HG03095 (cell line): Measurements from ENCODE around the gene ICOS.
"Not testable (repeated sequence)": the region's sequence is repeated elsewhere in the genome, so short reads cannot be mapped to it uniquely, and the experiment has no call there.

Experiments used
- ATAC-seq: cut with Tn5 transposase; IDR thresholded peaks from one replicate; pipeline ENCODE4 v1.9.1; 2021; ENCODE audit warnings: moderate library complexity; ENCODE audit not compliant: unreplicated experiment

The ICOS gene

DNA sequence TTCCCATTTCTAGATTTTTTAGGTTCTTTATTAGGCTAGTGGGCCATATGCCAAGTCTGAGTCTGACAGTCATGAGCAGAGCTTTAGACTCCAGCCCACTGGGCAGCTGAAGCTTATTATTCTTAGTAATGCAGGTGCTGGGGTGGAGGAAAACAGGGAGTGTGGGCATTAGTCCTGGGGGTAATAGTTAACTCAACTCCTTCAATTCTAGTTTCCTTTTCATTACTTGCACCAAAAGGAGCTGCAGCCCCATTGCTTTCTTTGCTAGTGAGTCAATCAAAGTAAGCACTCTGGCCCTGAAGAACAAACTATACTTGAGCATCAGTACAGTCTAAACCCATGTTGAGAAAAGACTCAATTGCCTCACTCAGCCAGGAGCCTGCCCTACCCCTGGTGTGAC is 35.5 kb downstream of the ICOS start:
- ATAC-seq = no peak

DNA sequence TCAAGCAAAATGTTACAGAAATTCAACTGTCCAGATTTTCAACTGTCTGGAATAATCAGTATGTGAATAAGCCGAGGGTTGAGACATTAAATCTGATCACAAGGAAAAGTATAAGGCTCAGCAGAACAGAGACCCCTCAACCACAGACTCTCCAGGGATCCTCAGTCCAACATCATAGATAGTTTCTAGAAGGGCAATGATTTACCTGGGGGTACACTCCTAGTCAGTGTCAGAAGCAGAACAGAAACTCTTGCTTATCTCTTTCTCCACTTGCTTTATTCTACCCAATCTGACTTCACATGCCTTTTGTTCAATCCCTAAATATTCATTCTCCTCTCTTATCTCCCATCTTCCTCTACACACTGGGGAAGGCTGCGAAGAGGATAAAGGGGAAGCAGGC is 36.4 kb downstream of the ICOS start:
- peak; percentile 76 for ATAC-seq

GRCh38 chr2:203973676-203974075 is 37.1 kb downstream of the ICOS start:
- ATAC-seq = no peak

- no peak for ATAC-seq
Measured at GRCh38 chr2:203975912-203976311, 39.3 kb downstream of the ICOS start.

DNA sequence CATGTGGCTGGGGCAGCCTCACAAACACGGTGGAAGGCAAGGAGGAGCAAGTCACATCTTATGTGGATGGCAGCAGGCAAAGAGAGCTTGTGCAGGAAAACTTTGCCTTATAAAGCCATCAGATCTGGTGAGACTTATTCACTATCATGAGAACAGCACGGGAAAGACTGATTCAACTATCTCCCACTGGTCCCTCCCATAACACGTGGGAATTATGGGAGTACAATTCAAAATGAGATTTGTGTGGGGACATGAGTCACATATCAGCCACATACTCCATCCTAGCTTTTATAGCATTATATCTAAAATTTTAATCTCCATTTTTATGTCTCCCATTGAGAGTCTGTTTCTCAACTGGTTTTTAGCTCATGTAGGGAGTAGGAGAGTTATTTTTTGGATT is 45.7 kb downstream of the ICOS start:
- no peak for ATAC-seq

DNA sequence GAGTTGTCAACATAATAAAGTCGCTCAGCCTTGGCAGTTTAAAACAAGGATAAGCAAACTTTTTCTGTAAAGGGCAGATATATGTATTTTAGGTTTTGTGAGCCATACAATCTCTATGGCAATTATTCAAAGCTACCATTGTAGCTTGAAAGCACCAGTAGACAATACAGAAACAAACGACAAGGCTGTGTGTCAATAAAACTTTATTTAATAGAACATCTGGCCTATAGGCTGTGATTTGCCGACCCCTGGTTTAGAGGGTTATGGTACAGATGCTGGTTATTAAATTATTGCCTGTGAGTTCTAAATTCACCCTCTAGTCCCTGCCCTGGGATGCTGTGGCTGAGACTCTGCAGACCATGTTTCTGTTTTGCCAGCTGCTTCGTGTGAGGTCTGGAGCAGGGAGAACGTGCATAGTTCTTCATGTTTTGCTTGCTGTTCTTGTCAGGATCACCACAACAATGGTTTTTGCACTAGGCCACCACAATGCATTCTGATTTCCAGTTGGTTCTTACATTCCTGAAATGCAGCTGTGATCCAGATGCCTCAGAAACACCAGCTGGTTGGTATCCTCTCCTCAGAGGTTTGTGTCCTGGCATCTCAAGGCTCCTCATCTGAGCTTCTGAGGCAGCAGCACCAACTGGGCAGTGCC is 46.6 kb downstream of the ICOS start:
- no peak for ATAC-seq

GRCh38 chr2:203985978-203986377 is 49.4 kb downstream of the ICOS start:
- not testable (repeated sequence) for ATAC-seq

DNA sequence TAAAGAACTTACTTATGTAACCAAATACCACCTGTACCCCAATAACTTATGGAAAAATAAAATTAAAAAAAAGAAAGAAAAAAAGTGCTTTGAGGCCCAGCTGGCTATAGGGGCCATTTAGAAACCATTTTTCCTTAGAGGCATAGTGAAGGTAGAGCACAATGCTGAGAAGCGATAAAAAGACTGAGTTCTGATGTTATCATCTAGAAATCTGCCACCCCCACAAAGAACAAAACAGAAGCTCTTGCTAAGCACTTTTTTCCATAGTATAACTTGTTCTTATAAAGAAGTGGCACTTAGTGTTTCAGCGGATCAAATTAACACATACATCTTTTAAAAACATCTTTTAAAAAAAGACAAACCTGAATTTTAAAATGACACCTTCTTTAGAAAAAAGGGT is 51.4 kb downstream of the ICOS start:
- no peak for ATAC-seq

- ATAC-seq = no peak
Measured at GRCh38 chr2:203988500-203989260, 52.1 kb downstream of the ICOS start.

- no peak for ATAC-seq
Measured at GRCh38 chr2:203989521-203989920, 53.0 kb downstream of the ICOS start.

- ATAC-seq = no peak
Measured at GRCh38 chr2:203992509-203992908, 55.9 kb downstream of the ICOS start.

- no peak for ATAC-seq
Measured at GRCh38 chr2:203993011-203993410, 56.4 kb downstream of the ICOS start.

DNA sequence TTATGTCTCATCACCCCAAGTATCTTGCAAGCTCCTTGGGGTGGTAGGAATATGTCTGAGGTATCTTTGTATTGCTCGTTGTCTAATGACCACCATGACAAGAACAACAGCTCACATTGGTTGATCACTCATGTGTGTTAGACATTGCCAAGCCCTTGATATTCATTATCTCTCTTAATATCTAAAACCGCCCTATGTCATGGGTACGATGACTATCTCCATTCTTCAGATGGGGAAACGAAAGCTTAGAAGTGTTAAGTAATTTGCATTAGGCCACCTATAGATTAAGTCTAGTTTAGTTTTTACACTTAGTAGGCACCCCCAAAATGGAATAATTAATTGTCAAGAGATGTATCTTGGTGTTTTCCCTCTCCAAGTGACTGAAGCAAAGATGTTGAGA is 57.0 kb downstream of the ICOS start:
- ATAC-seq = no peak

DNA sequence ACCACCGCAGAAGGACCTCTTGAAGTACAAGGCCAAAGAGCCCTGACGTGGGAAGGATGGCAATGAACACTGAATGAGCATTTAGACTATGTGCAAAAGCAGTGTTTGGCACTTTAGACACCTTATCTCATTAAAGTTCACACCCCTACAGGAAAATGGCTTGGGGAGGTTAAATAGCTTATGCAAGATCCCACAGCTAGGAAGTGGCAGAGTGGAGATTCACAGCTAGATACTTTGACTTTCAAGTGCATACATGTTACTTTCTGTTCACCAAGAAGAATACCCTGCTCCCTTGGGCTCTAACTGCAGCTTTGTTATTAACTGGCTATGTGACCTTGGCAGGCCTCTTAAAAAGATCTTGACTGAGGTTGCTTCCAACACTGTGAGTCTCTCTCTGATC is 58.2 kb downstream of the ICOS start:
- no peak for ATAC-seq

- no peak for ATAC-seq
Measured at GRCh38 chr2:203996692-203997091, 60.1 kb downstream of the ICOS start.

GRCh38 chr2:203997481-203997880 is 60.9 kb downstream of the ICOS start:
- ATAC-seq = no peak

DNA sequence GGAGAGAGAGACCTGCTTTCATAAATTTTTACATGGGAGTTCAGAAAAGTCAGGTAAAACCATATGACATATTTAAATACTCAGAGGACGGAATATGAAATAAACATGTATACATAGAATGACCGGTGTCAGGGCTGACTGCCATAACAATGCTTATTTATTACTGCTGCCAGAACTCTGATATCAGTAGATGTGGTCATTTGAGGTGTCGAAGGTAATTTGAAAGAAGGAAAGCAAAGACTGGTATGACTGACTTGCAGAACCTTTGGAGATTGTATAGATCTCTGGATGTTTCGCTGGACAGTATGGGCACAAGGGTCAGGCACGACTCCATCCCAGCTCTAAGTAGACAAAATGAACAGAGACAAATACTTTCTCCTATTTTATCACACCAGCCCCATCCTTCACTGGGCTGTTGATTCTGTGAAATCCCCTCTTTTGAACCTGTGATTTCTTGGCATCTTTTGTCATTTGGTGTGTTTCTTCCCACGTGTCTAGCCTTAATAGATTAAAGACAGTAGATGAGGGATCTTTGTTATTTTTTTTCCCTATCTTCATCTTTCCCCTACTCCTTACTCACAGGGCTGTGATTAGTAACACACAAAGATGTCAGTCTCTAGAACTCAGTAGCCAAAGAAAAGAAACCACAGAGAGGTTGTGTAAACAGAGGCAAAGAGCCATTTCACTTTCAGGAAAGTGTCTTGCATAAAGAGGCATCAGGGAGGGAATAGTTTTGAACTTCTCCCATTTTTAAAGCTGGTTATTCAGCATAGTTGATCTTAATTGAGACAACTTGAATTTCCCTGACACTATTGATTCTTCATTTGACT is 61.6 kb downstream of the ICOS start:
- no peak for ATAC-seq

DNA sequence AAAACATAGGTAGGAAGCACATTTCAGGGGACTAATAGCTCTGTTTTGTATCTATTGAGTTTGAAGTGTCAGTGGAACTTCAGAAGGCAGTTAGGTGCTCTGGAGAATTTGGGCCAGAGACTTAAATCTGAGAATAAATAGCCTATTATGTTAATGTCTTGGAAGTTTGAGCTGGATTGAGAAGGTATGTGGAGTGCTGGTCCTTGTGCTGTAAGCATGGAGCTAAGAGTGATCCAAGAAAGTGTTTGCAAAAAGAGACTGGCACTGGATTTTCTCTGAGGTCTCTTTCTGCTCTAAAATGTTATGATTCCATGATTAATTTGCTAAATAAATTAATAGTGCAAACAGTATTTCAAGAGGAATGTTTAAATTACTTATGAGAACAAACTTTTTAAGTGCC is 63.3 kb downstream of the ICOS start:
- no peak for ATAC-seq

DNA sequence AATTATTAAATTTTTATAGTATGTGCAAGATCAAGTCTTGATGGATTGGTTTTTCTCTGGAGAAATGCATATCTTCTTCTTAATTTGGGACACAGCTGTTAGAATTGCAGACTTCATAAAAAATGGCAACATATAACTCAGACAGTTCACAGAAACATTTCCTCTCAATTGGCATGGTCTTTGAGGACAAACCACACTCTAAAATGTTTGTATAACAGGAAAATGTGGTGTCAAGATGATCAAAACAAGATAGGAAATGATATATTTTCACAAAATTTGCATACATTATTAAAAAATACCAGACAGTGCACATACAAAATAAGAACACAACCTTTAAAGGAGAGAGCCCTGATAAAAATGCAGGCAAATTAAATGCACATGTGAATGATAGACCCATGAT is 63.9 kb downstream of the ICOS start:
- ATAC-seq = no peak

DNA sequence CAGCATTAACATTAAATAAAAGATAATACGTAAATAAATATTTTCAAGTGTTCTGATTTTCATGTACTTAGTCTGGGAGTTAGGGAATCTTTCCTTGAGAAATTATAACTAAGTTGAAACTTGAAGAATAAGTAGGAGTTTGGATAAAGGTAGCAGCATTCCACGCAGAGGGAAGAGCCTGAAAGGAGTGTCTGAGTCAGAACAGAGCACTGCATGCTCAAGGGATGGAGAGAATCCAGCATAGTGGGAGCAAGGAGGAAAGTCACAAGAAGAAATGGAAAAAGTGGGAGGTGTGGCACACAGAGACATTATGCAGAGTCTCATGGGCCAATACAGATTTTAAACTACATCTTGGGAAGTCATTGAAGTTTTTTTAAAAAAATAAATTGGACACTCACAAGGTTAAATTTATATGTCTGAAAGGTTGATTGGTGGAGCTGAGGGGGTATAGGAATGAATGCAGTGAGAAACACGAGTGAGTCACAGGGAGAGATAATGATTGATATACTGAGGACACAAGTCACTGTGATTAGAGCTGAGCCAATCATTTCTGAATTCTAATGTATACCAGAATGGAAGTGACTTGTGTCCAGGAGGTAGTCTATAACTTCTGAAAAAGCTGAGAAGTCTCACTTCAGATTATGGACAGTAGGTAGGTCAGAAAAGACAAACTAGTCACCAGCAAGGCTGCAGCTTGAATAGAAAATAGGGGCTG is 66.9 kb downstream of the ICOS start:
- no peak for ATAC-seq

- no peak for ATAC-seq
Measured at GRCh38 chr2:204004912-204005311, 68.3 kb downstream of the ICOS start.
